Hepatocyte (in vitro differentiated cells): ENCODE measurements around the gene SCRN2.

Source experiments
- CTCF ChIP-seq: fragments of 200-600 bp; sonication (generic); IDR thresholded peaks from 2 replicates; pipeline ENCODE4 v1.5.1; 2016; ENCODE audit warnings: antibody characterized with exemption, mild to moderate bottlenecking; ENCODE audit not compliant: poor library complexity
- EZH2 ChIP-seq: fragments of 200-600 bp; sonication (generic); IDR thresholded peaks from 2 replicates; pipeline ENCODE4 v1.6.1; 2016; ENCODE audit warnings: antibody characterized with exemption, mild to moderate bottlenecking, borderline replicate concordance

DNA sequence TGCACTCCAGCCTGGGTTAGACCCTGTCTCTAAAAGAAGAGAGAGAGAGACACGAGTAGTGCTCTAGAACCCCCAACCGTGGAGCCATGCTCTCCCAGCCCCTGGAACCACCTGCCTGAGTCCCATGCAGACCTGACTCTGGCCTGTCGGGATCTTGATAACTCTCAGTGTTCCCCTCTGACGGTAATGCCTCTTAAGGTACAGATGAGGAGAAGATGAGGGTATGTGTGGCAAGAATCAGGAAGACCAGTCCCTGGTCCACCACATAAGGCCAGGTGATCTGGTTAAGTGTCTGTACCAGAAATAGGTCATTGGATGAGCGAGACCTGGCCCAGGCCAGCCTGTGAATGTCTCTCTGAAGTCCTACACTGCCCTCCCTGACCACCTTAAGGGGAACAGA, 37.9 kb downstream of the SCRN2 start:
- TF ChIP-seq CTCF: no peak
- no peak for TF ChIP-seq EZH2
